SK-N-MC (cell line): ENCODE measurements around the gene UAP1L1.
A peak's percentile ranks its signal among the peaks of the same experiment; 100 is the strongest.
"Not testable (repeated sequence)": the region's sequence is repeated elsewhere in the genome, so short reads cannot be mapped to it uniquely, and the experiment has no call there.

Experiments
- DNase-seq: peaks from one replicate; pipeline ENCODE4 v3.0.0-alpha.2; 2011; ENCODE audit warnings: low read depth, low spot score
- H3K27ac ChIP-seq: fragments of 200-600 bp; sonication (generic); 2 replicates; pipeline ENCODE4 v1.5.1; 2016; ENCODE audit warnings: mixed run types
- H3K36me3 ChIP-seq: fragments of 200-600 bp; sonication (generic); 2 replicates; pipeline ENCODE4 v1.6.1; 2017; ENCODE audit warnings: antibody characterized with exemption, low read length, mixed read lengths; ENCODE audit not compliant: insufficient read depth
- H3K4me3 ChIP-seq: fragments of 200-600 bp; sonication (generic); 2 replicates; pipeline ENCODE4 v1.5.1; 2016
- H3K9ac ChIP-seq: fragments of 200-600 bp; sonication (generic); 2 replicates; pipeline ENCODE4 v1.8.0; 2017; ENCODE audit warnings: mixed run types, mixed read lengths; ENCODE audit not compliant: insufficient read length
- H3K9me3 ChIP-seq: fragments of 200-600 bp; sonication (generic); 2 replicates; pipeline ENCODE4 v1.6.1; 2017; ENCODE audit warnings: low read depth, mild to moderate bottlenecking, antibody characterized with exemption, low read length, moderate library complexity, mixed read lengths
- EZH2 ChIP-seq: fragments of 200-600 bp; sonication (generic); IDR thresholded peaks from one replicate; pipeline ENCODE4 v1.6.1; 2017; ENCODE audit warnings: antibody characterized with exemption
- FOXP2 ChIP-seq: optimal IDR thresholded peaks from 2 replicates; pipeline ENCODE3; 2011; ENCODE audit warnings: mild to moderate bottlenecking, moderate library complexity; ENCODE audit not compliant: insufficient read depth; ENCODE audit errors: extremely low read length, control extremely low read depth
- POLR2AphosphoS5 ChIP-seq: IDR thresholded peaks from 2 replicates; pipeline ENCODE4 v1.6.1; 2012; ENCODE audit warnings: mild to moderate bottlenecking, low read depth, low read length, borderline replicate concordance

Gene UAP1L1

DNA sequence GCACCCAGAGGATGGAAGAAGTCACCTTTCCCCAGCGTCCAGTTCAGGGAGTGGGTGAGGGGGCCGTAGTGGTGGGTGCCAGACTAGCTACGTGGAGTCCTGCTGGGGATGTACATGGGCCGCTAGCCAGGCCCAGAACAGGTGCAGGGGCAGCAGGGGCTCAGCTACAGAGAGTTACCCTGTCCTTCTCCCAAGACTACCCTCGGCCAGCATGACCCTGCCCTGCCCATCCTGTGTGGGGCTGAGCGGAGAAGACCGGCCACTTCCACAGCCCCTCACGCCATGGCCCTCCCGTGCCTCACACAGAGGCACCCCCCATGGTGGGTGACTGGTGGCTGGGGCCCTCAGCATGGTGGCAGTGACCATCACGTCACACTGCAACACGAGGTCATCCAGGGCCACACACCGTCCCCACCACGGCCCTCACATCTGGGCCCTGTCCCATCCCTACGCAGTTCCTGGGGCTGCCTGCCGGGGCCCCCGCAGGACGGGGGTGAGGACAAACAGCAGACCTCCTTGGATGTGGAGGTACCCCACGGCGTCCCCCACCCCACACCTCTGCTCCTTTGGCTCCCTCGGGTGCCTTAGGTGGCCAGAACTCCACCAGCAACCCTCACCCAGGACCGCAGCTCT is 38.2 kb downstream of the UAP1L1 start:
- H3K36me3 ChIP-seq: peaks cover 9% of the 10 kb centered on the region; the same call in 1 of the 2 replicates
- no peak overlapping the region for H3K4me3 ChIP-seq
- H3K27ac ChIP-seq: no peak overlapping the region
- peak overlapping the region; percentile 81 for H3K9ac ChIP-seq
- H3K9me3 ChIP-seq: no peaks in the 10 kb centered on the region
- TF ChIP-seq POLR2AphosphoS5: no peak
- no peak for DNase-seq

DNA sequence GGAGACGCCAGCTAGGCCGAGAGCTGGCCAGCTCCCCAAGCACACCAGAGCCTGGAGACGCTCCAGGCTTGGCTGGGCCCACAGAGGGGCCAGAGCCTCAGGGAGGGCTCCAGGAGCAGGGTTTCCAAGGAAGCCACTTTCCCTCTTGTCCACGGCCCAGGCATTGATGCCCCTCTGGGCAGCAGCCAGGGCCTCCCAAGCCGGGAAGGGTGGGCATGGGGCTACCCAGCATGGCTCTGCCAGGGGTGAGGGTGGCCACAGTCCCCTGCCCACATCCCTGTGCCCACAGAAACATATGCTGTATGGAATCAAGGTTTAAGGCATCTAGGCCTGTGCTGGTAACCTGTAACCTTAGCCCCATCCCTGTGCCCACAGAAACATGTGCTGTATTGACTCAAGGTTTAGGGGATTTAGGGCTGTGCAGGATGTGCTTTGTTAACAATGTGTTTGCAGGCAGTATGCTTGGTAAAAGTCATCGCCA is 38.8 kb downstream of the UAP1L1 start:
- Histone ChIP-seq H3K9ac (no peak overlapping the region), H3K4me3 (no peak overlapping the region), H3K9me3 (no peaks in the 10 kb centered on the region), H3K36me3 (peaks cover 9% of the 10 kb centered on the region; the same call in 1 of the 2 replicates), H3K27ac (no peak overlapping the region)
- TF ChIP-seq EZH2 (no peak), POLR2AphosphoS5 (no peak), FOXP2 (no peak)
- DNase-seq: no peak

DNA sequence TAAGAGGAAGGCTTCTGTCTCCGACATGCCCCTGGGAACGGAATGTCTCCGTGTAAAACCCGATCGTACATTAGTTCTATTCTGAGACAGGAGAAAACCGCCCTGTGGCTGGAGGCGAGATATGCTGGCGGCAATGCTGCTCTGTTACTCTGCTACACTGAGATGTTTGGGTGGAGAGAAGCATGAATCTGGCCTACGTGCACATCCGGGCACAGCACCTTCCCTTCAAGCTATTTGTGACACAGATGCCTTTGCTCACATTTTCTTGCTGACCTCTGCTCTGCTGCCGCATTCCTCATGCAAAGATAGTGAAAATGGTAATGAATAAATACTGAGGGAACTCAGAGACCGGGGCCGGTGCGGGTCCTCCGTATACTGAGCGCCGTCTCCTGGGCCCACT is 39.4 kb downstream of the UAP1L1 start:
- TF ChIP-seq EZH2: no peak
- TF ChIP-seq POLR2AphosphoS5: no peak
- TF ChIP-seq FOXP2: no peak
- DNase-seq: no peak
- H3K4me3 ChIP-seq: no peak overlapping the region
- no peaks in the 10 kb centered on the region for H3K9me3 ChIP-seq
- H3K27ac ChIP-seq: 0 out of 2 replicates have a peak overlapping the region, but pooled peaks have one; percentile 13
- no peak overlapping the region for H3K9ac ChIP-seq
- peaks cover 9% of the 10 kb centered on the region; the same call in 1 of the 2 replicates for H3K36me3 ChIP-seq

DNA sequence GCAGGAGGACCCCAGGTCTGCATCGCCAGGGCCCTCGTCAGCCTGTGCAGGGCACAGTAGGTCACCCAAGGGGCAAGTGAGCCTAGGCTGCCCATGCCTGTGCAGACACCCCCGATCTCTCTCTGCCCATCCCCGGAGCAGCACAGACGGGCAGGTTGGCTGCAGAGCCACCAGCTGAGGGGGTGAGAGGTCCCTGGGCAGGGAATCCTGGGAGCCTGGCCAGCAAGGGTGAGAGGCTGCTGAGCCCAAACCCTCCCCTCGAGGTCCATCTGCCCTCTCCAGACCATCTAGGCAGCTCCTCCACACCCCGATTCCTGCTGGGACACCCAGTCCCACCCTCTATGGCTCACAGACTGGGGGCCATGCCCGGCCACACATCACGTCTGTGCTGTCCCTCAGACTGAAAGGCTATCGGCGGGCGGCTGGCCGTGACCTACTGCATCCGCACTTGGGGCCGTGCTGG is 40.0 kb downstream of the UAP1L1 start:
- no peak for DNase-seq
- Histone ChIP-seq H3K9ac (no peak overlapping the region), H3K27ac (no peak overlapping the region), H3K36me3 (peaks cover 6% of the 10 kb centered on the region; the same call in 1 of the 2 replicates), H3K4me3 (no peak overlapping the region), H3K9me3 (no peaks in the 10 kb centered on the region)
- no peak for TF ChIP-seq POLR2AphosphoS5
- TF ChIP-seq FOXP2: no peak
- no peak for TF ChIP-seq EZH2

DNA sequence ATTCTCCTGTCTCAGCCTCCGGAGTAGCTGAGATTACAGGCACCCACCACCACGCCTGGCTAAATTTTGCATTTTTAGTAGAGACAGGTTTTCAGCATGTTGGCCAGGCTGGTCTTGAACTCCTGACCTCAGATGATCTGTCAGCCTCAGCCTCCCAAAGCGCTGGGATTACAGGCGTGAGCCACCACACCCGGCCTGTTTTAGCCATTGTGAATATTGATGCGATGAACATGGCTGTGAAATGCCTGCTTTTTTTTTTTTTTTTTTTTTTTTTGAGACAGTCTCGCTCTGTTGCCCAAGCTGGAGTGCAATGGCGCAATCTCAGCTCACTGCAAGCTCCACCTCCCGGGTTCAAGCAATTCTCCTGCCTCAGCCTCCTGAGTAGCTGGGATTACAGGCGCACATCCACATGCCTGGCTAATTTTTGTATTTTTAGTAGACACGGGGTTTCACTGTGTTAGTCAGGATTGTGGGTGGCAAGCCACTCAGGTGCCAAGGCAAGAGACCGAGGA is 40.8 kb downstream of the UAP1L1 start:
- H3K36me3 ChIP-seq, H3K9ac ChIP-seq, DNase-seq, H3K27ac ChIP-seq, H3K4me3 ChIP-seq, H3K9me3 ChIP-seq: not testable (repeated sequence)

DNA sequence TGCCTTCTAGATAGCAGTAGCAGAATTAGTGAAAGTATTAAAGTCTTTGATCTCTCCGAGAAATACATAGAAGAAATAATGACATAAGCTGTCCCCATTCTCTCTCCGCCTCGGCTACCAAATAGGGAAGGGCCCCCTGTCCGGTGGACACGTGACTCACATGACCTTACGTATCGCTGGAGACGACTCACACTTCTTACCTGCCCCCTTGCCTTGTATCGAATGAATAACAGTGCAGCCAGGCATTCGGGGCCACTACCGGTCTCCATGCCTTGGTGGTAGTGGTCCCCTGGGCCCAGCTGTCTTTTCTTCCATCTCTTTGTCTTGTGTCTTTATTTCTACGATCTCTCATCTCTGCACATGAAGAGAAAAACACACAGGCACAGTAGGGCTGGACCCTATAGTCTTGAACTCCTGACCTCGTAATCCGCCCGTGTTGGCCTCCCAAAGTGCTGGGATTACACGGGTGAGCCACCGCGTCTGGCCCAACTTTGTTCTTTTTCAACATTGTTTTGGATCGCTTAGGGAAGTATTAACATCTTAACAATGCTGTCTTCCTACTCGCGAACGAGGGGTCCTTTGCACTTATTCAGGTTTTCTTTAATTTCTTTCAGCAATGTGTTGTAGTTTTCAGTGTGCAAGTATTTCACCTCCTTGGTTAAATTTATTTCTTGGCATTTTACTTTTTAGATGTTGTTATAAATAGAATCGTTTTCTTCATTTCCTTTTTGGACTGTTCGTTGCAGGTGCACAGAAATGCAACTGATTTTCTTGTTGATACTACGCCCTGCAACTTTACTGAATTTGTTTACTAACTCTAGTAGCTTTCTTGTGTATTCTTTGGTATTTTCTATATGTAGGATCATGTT is 44.8 kb downstream of the UAP1L1 start:
- not testable (repeated sequence) for H3K36me3 ChIP-seq, H3K9ac ChIP-seq, H3K9me3 ChIP-seq, DNase-seq, H3K4me3 ChIP-seq
- peak overlapping the region; percentile 2; the same call in 1 of the 2 replicates for H3K27ac ChIP-seq

DNA sequence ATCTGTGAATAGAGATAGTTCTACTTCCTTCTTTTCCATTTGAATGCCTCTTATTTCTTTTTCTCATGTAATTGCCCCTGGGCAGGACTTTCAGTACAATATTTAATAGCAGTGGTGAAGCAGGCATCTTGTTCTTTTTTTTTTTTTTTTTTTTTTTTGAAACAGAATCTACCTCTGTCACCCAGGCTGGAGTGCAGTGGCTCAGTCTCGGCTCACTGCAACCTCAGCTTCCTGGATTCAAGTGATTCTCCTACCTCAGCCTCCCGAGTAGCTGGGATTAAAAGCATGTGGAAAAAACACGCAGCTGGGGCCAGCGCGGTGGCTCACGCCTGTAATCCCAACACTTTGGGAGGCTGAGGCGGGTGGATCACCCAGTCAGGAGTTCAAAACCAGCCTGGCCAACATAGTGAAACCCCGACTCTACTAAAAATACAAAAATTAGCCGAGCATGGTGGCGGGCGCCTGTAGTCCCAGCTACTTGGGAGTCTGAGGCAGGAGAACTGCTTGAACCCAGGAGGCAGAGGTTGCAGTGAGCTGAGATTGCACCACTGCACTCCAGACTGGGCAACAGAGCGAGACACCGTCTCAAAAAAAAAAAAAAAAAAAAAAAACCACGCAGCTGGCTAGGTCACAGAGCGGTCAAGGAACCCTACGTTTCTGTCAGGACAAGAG is 45.6 kb downstream of the UAP1L1 start:
- DNase-seq, H3K4me3 ChIP-seq, H3K9ac ChIP-seq, H3K9me3 ChIP-seq, H3K36me3 ChIP-seq: not testable (repeated sequence)
- H3K27ac ChIP-seq: peak overlapping the region; percentile 2; the same call in 1 of the 2 replicates

DNA sequence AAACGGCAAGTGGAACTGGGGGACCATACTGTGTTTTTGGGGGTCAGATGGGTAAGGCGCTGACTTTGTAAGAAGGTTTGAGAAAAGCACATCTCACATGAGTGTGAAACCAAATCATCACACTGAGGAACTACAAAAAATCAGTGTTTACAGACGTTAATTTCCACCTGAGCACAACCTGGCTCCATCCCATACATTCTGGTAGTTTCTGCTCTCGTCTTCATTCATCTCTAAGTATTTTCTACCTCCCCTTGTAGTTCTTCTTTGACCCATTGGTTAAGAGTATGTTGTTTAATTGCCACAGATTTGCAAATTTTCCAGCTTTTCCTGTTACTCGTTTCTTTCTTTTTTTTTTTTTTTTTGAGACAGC is 46.1 kb downstream of the UAP1L1 start:
- TF ChIP-seq FOXP2: no peak
- TF ChIP-seq EZH2: no peak
- no peak for TF ChIP-seq POLR2AphosphoS5
- no peak for DNase-seq
- Histone ChIP-seq H3K9me3 (no peaks in the 10 kb centered on the region), H3K4me3 (no peak overlapping the region), H3K36me3 (no peaks in the 10 kb centered on the region), H3K27ac (no peak overlapping the region), H3K9ac (no peak overlapping the region)

DNA sequence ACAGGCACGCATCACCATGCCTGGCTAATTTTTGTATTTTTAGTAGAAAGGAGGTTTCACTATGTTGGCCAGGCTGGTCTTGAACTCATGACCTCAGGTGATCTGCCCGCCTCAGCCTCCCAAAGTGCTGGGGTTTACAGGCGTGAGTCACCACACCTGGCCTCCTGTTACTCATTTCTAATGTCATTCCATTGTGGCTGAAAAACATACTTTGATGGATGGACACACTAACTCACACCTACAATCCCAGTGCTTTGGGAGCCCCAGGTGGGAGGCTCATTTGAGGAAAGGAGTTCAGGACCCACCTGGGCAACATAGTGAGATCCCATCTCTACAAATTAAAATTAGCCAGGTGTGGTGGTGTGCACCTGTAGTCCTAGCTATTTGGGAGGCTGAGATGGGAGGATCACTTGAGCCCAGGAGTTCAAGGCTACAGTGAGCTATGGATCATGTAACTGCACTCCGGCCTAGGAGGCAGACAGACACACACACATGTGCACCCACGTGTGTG is 46.7 kb downstream of the UAP1L1 start:
- not testable (repeated sequence) for H3K9ac ChIP-seq, H3K36me3 ChIP-seq, H3K27ac ChIP-seq, H3K9me3 ChIP-seq, H3K4me3 ChIP-seq, DNase-seq
